ENCODE measurements around the gene DNAH11. TPM values are rescaled to one million over a fixed set of nuclear protein-coding genes. Genes with fewer than 3 reads are reported as not detected.

DNAH11 gene
- total RNA-seq, 1 experiment from 2014 or later, result 0.39 TPM

DNA sequence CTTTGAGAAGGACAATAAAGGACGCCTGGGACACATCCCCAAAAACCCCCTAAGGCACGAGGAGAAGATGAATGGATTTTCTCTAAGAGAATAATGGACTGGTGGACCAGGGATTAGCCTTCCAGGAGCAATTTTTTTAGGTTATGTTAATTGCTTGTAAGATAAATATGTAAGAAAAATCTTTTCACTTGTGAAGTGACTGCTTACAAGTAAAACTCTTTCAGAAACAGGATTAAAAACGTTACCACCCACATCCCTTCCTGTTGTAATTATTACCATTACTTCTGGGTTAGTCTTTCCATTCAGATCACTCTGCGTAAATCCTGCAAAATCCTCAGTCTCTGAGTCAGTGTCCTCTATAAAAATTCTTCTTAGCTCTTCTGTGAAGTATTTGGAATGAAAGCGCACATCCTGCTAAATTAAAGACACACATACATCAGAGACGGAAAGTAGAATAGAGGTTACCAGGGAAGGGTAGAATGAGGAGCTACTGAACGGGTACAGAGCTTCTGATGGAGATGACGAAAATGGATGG is 368.6 kb downstream of the DNAH11 start:
- RAD21 ChIA-PET (ENCODE audit: low non-redundant PET in 1 of 2, low total read pairs in 2 of 2, uncharacterized antibody in 2 of 2, unreplicated experiment in 2 of 2), result no interaction called here
- H3K27me3 ChIP-seq (ENCODE audit: insufficient read depth, low read length), result no peaks in the 10 kb centered on the region
- H3K27ac ChIP-seq (ENCODE audit: low read depth, low read length), result no peak overlapping the region
- no peaks in the 10 kb centered on the region for H4K20me1 ChIP-seq (ENCODE audit: insufficient read depth)
- H3K4me2 ChIP-seq (ENCODE audit: low read length), result no peak overlapping the region
- H2AFZ ChIP-seq (ENCODE audit: low read depth, low read length, poor library complexity, severe bottlenecking), result no peak overlapping the region
- H3K4me3 ChIP-seq (replicated peaks in 1 of 2; ENCODE audit: low read depth in 1 of 2, low read length in 2 of 2), result no peak overlapping the region
- H3K9me3 ChIP-seq (ENCODE audit: control insufficient read depth in 1 of 2, insufficient read depth in 1 of 2, low read depth in 1 of 2, low read length in 2 of 2), result no peaks in the 10 kb centered on the region
- TF ChIP-seq CEBPB (IDR thresholded peaks at IDR 0.05; ENCODE audit: low read depth) (no peak), TCF7L2 (IDR thresholded peaks at IDR 0.05; ENCODE audit: borderline replicate concordance, extremely low read depth, insufficient read depth, insufficient read length) (no peak), RAD21 (IDR thresholded peaks at IDR 0.05; ENCODE audit: low read depth) (no peak), CBX3 (IDR thresholded peaks at IDR 0.05; ENCODE audit: low read depth) (no peak), SRF (IDR thresholded peaks at IDR 0.05; ENCODE audit: low read depth) (no peak)
- TF ChIP-seq, protein P1, sequence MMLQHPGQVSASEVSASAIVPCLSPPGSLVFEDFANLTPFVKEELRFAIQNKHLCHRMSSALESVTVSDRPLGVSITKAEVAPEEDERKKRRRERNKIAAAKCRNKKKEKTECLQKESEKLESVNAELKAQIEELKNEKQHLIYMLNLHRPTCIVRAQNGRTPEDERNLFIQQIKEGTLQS (IDR thresholded peaks at IDR 0.05), result no peak
- CTCF ChIA-PET, result no interaction called here
- H3K79me2 ChIP-seq (ENCODE audit: insufficient read depth, low read length), result peaks cover 17% of the 10 kb centered on the region; the same call in 1 of the 2 replicates
- POLR2A ChIA-PET, result no interaction called here
- BruUV-seq (replicated peaks), result no TSS peak
- no peak overlapping the region for H3K9ac ChIP-seq (ENCODE audit: low read length)
- no peak for DNase-seq (ENCODE audit: low read depth, low spot score)
- no peaks in the 10 kb centered on the region for H3K9me2 ChIP-seq (ENCODE audit: insufficient read depth)
- intact Hi-C loops (cut with micrococcal nuclease), result no loop called here
- peaks cover 34 to 42% of the 10 kb centered on the region in 2 experiments; a peak in 3 of 4 replicates for H3K36me3 ChIP-seq (ENCODE audit: control insufficient read depth in 1 of 2, insufficient read depth in 2 of 2, low read length in 2 of 2)
- no peak for ATAC-seq
- no peaks in the 10 kb centered on the region for H3K4me1 ChIP-seq (ENCODE audit: control insufficient read depth in 1 of 2, insufficient read depth in 2 of 2, low read length in 2 of 2)

DNA sequence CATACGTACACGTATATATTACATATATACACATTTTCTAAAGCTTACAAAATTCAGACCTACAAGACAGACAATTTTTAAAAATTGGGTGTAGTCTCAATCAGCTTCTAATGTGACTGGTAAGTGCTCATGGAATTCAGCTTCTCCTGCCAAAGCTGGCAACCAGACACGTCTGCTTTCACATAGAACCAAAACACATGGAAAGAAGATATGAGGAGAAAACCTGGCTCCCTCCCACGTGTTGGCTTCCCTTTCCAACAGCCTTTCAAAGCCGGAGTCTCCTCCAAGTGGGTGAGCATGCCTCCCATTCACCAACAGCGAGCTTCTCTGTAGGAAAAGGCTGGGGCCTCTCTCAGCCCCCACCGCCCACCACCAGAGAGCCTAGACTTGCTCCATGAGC is 369.5 kb downstream of the DNAH11 start:
- RAD21 ChIA-PET (ENCODE audit: low non-redundant PET in 1 of 2, low total read pairs in 2 of 2, uncharacterized antibody in 2 of 2, unreplicated experiment in 2 of 2), result no interaction called here
- ATAC-seq, result no peak
- Histone ChIP-seq H3K4me1 (ENCODE audit: control insufficient read depth in 1 of 2, insufficient read depth in 2 of 2, low read length in 2 of 2) (no peaks in the 10 kb centered on the region), H3K9me3 (ENCODE audit: control insufficient read depth in 1 of 2, insufficient read depth in 1 of 2, low read depth in 1 of 2, low read length in 2 of 2) (no peaks in the 10 kb centered on the region), H3K27ac (ENCODE audit: low read depth, low read length) (no peak overlapping the region), H3K36me3 (ENCODE audit: control insufficient read depth in 1 of 2, insufficient read depth in 2 of 2, low read length in 2 of 2) (peaks cover 26 to 38% of the 10 kb centered on the region in 2 experiments; a peak in 3 of 4 replicates), H3K79me2 (ENCODE audit: insufficient read depth, low read length) (peaks cover 20% of the 10 kb centered on the region), H3K4me2 (ENCODE audit: low read length) (no peak overlapping the region), H3K9ac (ENCODE audit: low read length) (no peak overlapping the region), H3K9me2 (ENCODE audit: insufficient read depth) (no peaks in the 10 kb centered on the region), H3K4me3 (replicated peaks in 1 of 2; ENCODE audit: low read depth in 1 of 2, low read length in 2 of 2) (no peak overlapping the region), H4K20me1 (ENCODE audit: insufficient read depth) (no peaks in the 10 kb centered on the region), H2AFZ (ENCODE audit: low read depth, low read length, poor library complexity, severe bottlenecking) (no peak overlapping the region), H3K27me3 (ENCODE audit: insufficient read depth, low read length) (no peaks in the 10 kb centered on the region)
- no peak for DNase-seq (ENCODE audit: low read depth, low spot score)
- no TSS peak for BruUV-seq (replicated peaks)
- intact Hi-C loops (cut with micrococcal nuclease), result no loop called here
- CTCF ChIA-PET, result no interaction called here
- TF ChIP-seq SP1 (IDR thresholded peaks at IDR 0.05; ENCODE audit: low read depth) (no peak), CEBPB (IDR thresholded peaks at IDR 0.05; ENCODE audit: low read depth) (no peak), EZH2phosphoT487 (IDR thresholded peaks at IDR 0.05; ENCODE audit: borderline replicate concordance) (no peak), ZNF274 (IDR thresholded peaks at IDR 0.05; ENCODE audit: low read depth, low read length) (no peak), TCF7L2 (IDR thresholded peaks at IDR 0.05; ENCODE audit: borderline replicate concordance, extremely low read depth, insufficient read depth, insufficient read length) (no peak), RAD21 (IDR thresholded peaks at IDR 0.05; ENCODE audit: low read depth) (no peak), CBX3 (IDR thresholded peaks at IDR 0.05; ENCODE audit: low read depth) (no peak), ELF1 (IDR thresholded peaks at IDR 0.05; ENCODE audit: borderline replicate concordance, low read depth) (no peak), POLR2AphosphoS5 (IDR thresholded peaks at IDR 0.05; ENCODE audit: low read depth, low read length) (no peak), POLR2A (IDR thresholded peaks at IDR 0.05; ENCODE audit: borderline replicate concordance, extremely low read depth, insufficient read depth, insufficient read length) (no peak)
- TF ChIP-seq, protein P2, sequence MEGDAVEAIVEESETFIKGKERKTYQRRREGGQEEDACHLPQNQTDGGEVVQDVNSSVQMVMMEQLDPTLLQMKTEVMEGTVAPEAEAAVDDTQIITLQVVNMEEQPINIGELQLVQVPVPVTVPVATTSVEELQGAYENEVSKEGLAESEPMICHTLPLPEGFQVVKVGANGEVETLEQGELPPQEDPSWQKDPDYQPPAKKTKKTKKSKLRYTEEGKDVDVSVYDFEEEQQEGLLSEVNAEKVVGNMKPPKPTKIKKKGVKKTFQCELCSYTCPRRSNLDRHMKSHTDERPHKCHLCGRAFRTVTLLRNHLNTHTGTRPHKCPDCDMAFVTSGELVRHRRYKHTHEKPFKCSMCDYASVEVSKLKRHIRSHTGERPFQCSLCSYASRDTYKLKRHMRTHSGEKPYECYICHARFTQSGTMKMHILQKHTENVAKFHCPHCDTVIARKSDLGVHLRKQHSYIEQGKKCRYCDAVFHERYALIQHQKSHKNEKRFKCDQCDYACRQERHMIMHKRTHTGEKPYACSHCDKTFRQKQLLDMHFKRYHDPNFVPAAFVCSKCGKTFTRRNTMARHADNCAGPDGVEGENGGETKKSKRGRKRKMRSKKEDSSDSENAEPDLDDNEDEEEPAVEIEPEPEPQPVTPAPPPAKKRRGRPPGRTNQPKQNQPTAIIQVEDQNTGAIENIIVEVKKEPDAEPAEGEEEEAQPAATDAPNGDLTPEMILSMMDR (IDR thresholded peaks at IDR 0.05 in 2 of 3, conservative IDR thresholded peaks at IDR 0.05 in 1 of 3; ENCODE audit: borderline replicate concordance in 1 of 3, insufficient read depth in 1 of 3, low read depth in 2 of 3, low read length in 2 of 3), result no peak
- TF ChIP-seq, protein P1 (IDR thresholded peaks at IDR 0.05), result no peak
- POLR2A ChIA-PET, result no interaction called here

All from HCT116 (cell line).